Measurements from ENCODE around the gene TMEM87A. TPM values are rescaled to one million over a fixed set of nuclear protein-coding genes. Genes with fewer than 3 reads are reported as not detected.

TMEM87A gene
- polyA plus RNA-seq, 1 experiment, result 37.4 TPM

DNA sequence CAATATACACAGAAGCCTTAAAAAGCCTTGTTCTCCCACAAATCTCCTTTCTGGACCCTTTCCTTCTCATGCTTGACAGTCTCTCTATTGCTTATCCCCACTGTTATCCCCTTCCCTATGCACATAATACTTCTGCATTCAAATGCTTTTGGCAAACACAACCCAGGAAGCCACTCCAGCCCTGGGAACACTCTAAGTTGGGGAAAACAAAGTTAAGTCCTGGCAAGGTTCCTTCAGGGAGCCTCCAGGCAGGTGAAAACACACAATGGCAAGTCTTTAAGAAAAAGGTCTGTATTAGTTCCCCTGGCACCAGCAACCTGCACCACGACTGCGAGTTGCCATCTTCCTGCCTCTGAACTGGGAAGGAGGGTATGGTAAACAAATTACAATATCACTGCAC, 19.9 kb downstream of the TMEM87A start:
- Histone ChIP-seq H3K27me3 (ENCODE audit: control insufficient read depth, insufficient read depth, low read length) (no peaks in the 10 kb centered on the region), H3K27ac (ENCODE audit: low read depth, low read length) (no peak overlapping the region), H3K9me3 (ENCODE audit: control insufficient read depth, insufficient read depth, low read length) (peaks cover 13% of the 10 kb centered on the region), H3K4me3 (ENCODE audit: low read depth, low read length) (no peak overlapping the region)
- CTCF ChIA-PET, result no interaction called here
- POLR2A ChIA-PET, result no interaction called here
- DNase-seq (ENCODE audit: low read depth, low spot score), result no peak
- TF ChIP-seq, protein P1, sequence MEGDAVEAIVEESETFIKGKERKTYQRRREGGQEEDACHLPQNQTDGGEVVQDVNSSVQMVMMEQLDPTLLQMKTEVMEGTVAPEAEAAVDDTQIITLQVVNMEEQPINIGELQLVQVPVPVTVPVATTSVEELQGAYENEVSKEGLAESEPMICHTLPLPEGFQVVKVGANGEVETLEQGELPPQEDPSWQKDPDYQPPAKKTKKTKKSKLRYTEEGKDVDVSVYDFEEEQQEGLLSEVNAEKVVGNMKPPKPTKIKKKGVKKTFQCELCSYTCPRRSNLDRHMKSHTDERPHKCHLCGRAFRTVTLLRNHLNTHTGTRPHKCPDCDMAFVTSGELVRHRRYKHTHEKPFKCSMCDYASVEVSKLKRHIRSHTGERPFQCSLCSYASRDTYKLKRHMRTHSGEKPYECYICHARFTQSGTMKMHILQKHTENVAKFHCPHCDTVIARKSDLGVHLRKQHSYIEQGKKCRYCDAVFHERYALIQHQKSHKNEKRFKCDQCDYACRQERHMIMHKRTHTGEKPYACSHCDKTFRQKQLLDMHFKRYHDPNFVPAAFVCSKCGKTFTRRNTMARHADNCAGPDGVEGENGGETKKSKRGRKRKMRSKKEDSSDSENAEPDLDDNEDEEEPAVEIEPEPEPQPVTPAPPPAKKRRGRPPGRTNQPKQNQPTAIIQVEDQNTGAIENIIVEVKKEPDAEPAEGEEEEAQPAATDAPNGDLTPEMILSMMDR (IDR thresholded peaks at IDR 0.05; ENCODE audit: low read depth, low read length), result no peak

DNA sequence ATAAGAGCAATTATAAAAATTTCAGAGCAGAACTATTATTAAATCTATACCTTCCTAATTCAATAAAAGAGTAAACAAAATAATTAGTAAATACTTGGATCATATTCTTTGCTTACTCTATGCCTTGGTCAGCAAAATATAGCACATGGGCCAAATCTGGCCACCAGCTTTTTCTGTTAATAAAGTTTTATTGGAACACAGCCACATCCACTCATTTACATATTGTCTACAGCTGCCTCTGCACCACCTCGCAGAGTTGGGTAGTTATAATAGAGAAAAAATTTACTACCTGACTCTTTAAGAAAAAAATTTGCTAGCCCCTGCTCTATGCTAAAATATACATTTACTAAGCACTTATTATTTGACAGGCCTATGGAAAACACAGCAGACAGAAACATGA, 32.4 kb downstream of the TMEM87A start:
- Histone ChIP-seq H3K9me3 (ENCODE audit: control insufficient read depth, insufficient read depth, low read length) (no peaks in the 10 kb centered on the region), H3K27me3 (ENCODE audit: control insufficient read depth, insufficient read depth, low read length) (no peaks in the 10 kb centered on the region), H3K4me3 (ENCODE audit: low read depth, low read length) (no peak overlapping the region), H3K27ac (ENCODE audit: low read depth, low read length) (no peak overlapping the region)
- TF ChIP-seq, protein P1 (IDR thresholded peaks at IDR 0.05; ENCODE audit: low read depth, low read length), result no peak
- ChIA-PET CTCF (interaction anchor here (2.0 kb wide), 1 partner anchor 144 kb away, joined by 6 read pairs; no protein-coding TSS in a partner anchor), POLR2A (no interaction called here)
- DNase-seq (ENCODE audit: low read depth, low spot score), result no peak

DNA sequence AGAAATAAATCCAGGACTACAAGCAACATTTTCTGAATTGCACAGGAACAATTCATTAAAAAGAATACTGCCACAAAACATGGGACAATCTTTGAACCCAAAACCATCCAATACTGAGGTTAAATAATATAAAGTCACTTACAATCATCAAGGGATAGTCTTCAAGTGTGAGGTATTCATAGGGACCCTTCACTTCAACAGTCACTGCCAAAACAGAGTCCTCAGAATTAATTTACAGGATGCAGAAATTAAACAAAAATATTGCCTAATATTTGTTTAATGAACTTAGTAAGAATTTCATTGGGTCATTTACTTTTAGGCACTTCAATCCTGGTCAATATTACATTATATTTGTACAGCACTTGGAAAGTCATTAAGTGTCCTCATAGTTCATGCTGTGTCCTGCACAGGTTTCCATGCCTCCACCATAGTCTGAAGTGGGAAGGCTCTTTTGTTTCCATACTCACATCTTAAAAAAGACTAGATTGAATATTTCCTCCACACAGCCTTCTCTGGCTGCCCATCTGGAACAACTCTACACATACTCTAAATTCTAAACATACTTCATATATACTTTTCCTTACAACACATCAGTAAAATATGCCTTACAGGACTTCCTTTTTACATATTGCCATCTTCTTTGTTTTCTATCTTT, 33.6 kb downstream of the TMEM87A start:
- H3K27me3 ChIP-seq (ENCODE audit: control insufficient read depth, insufficient read depth, low read length), result no peaks in the 10 kb centered on the region
- TF ChIP-seq, protein P1 (IDR thresholded peaks at IDR 0.05; ENCODE audit: low read depth, low read length), result no peak
- no peaks in the 10 kb centered on the region for H3K9me3 ChIP-seq (ENCODE audit: control insufficient read depth, insufficient read depth, low read length)
- DNase-seq (ENCODE audit: low read depth, low spot score), result peak; percentile 10
- ChIA-PET POLR2A (no interaction called here), CTCF (no interaction called here)
- no peak overlapping the region for H3K4me3 ChIP-seq (ENCODE audit: low read depth, low read length)
- H3K27ac ChIP-seq (ENCODE audit: low read depth, low read length), result no peak overlapping the region

DNA sequence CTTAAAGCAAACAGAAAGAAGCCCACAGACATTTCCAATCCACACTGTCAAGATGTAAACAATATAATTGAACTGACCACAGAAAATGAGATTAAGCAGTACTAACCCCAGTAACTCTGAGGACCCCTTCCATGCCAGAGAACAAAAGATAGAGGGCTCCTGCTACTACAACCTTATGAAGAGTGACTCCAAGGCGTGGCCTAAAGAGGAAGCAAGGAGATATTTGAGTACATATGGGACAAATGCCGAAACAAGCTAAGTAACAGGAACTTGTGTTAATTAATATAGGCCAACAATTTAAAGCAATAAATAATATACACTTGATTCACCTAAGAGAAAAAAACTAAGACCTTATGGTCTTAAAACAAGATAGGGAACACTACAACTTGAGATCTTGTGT, 40.1 kb downstream of the TMEM87A start:
- POLR2A ChIA-PET, result no interaction called here
- Histone ChIP-seq H3K27ac (ENCODE audit: low read depth, low read length) (no peak overlapping the region), H3K4me3 (ENCODE audit: low read depth, low read length) (no peak overlapping the region), H3K27me3 (ENCODE audit: control insufficient read depth, insufficient read depth, low read length) (no peaks in the 10 kb centered on the region), H3K9me3 (ENCODE audit: control insufficient read depth, insufficient read depth, low read length) (no peaks in the 10 kb centered on the region)
- no peak for DNase-seq (ENCODE audit: low read depth, low spot score)
- CTCF ChIA-PET, result interaction anchor here (1.0 kb wide), 1 partner anchor 38 kb away, joined by 3 read pairs; no protein-coding TSS in a partner anchor
- TF ChIP-seq, protein P1 (IDR thresholded peaks at IDR 0.05; ENCODE audit: low read depth, low read length), result no peak

DNA sequence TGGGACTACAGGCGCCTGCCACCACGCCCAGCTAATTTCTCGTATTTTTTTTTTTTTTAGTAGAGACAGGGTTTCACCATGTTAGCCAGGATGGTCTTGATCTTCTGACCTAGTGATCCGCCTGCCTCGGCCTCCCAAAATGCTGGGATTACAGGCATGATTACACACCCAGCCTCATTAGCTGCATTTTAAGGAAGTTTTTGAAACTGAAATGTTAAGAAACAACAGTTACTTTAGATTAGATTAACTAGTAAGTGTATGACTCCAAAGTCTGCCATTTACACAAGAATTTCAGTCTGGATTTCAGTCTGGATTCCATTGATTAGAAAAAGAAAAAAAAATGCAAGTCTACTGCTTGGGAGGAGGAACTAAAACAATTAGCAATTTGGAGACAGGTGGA, 40.6 kb downstream of the TMEM87A start:
- Histone ChIP-seq H3K4me3 (ENCODE audit: low read depth, low read length) (no peak overlapping the region), H3K27me3 (ENCODE audit: control insufficient read depth, insufficient read depth, low read length) (no peaks in the 10 kb centered on the region), H3K9me3 (ENCODE audit: control insufficient read depth, insufficient read depth, low read length) (no peaks in the 10 kb centered on the region), H3K27ac (ENCODE audit: low read depth, low read length) (no peak overlapping the region)
- no peak for DNase-seq (ENCODE audit: low read depth, low spot score)
- ChIA-PET POLR2A (no interaction called here), CTCF (interaction anchor here (1.0 kb wide), 1 partner anchor 38 kb away, joined by 3 read pairs; no protein-coding TSS in a partner anchor)
- TF ChIP-seq, protein P1 (IDR thresholded peaks at IDR 0.05; ENCODE audit: low read depth, low read length), result no peak
